HG02763 (cell line): ENCODE measurements around the gene CENPP.

ENCODE experiments used
- ATAC-seq: cut with Tn5 transposase; IDR thresholded peaks from one replicate; pipeline ENCODE4 v1.9.1; 2021; ENCODE audit warnings: mild to moderate bottlenecking, moderate library complexity; ENCODE audit not compliant: unreplicated experiment

CENPP gene

DNA sequence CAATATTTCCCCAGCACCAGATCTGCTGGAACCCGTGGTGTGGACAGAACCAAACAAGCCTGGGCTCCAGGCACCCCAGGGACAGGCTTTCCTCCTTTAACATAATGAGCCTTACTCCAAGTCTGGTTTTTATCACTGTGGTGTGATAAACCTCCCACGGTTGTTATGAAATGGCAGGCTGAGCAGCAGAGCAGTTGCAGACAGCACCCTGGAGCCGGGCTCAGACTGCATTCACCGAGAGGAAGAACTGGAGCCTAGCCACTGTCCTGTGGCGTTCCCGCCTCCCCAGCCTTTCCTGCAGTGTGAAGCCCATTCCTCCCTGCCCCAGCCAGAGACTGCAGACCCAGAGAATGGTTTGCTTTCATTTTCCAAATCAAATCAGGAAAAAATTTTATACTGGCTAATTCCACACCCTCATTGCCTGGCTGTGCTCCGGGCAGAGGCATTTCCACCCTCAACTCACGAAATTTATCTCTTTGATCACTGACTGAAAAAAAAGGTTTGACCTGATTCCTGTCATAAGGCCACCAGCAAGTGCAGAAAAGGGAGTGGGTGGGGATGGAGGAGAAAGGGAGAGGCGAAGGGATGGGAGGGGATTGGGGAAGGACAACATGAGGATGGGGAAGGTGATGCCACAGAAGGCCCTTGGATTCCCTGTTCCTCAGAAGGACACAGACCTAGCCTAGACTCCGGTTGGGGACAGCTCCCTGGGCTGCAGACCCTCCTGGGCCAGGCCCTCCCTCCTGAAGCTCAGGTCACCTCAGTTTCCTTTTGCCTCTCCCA is 325.3 kb downstream of the CENPP start:
- no peak for ATAC-seq

GRCh38 chr9:92652461-92652860 is 326.7 kb downstream of the CENPP start:
- ATAC-seq = no peak

DNA sequence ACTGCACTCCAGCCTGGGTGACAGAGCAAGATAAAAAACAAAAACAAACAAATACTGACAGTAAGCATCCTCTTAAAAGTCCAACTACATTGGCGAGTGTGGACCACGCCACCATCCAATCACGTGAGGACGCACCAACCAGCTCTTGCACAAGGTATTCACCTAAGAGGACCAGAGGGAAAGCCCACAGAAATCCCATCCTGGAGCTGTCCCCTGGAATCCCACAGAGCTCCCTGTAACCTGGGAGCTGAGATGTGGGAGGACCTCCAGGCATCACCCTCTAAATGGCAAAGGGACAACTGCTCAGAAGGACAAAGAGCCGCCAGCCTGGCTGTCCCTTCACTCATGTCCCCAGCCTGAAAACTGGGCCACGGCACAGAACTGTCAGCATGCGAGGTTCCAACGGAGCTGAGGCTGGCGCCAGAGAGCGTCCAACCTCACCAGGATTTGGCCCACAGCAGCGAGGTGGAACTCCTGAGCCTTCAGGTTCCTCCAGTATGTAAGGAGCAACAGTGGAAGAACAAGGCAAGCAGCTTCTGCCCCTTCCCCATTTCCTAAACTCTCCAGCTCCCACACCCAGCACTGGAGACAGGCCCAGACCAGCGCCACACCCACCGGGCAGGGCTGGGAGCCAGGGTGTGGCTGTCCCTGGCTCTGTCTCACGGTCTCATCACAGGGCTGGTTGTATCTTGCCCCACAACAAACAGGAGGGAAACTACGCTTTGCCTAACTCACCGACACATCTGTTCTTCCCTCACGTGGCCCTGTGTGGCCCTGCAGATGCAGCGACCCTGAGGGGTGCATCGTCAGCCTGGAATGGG is 328.9 kb downstream of the CENPP start:
- no peak for ATAC-seq

- no peak for ATAC-seq
These were observed 329.6 kb downstream of the CENPP start for GRCh38 chr9:92655366-92655765.

GRCh38 chr9:92655896-92656536 is 330.3 kb downstream of the CENPP start:
- ATAC-seq = no peak

DNA sequence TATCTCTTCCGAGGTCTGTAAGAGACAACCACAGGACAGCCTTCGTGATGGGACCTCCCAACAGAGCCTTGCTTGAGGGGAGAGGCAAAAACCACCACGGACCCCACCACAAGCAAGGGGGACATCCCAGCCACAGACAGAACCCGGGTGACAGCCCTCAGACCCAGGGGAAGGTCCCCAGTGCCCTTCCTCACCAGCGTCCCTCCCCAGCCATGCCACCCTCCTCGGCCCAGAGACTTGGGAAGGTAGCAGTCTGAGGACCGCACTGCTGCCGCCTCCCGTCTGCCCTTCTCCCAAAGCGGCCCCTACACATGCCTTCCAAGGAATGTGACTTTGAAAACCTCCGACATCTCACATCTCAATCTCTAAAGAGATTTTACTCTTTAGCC is 330.8 kb downstream of the CENPP start:
- ATAC-seq = no peak

DNA sequence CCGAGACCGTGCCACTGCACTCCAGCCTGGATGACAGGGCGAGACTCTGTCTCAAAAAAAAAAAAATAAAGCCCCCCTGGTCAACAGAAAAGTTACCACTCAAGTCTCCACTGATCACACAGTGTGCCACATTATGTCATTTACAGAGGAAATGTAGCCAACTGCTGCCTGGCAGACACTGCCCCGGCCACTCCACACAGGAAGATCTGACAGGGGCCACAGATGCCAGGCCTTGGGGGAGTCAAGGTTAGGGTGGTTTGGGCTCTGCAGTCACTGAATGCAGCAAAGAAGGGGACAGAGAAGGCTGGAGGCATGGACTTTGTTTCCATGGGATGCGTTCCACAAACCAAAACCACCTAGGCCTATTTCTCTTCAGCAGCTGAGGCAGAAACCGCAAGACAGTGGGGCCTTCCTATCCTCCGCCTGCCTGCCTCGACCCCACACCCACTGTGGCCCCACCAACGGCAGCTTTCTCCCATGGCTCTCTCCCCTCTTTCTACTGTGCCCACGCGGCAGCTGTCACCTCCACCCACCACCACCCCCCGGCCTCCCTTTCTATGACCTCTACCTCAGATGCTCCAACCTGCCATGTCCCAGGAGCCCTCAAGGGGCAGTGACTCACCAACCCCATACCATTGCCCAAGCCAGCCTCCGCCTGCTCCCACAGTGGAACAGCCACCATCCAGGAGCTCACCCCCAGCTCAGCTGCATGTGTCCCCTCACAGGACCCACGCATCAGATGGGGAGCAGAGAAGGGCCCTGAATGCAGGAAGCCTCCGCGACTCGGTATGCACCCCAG is 331.7 kb downstream of the CENPP start:
- no peak for ATAC-seq

- ATAC-seq = no peak
These were observed 332.4 kb downstream of the CENPP start for GRCh38 chr9:92658176-92658575.

DNA sequence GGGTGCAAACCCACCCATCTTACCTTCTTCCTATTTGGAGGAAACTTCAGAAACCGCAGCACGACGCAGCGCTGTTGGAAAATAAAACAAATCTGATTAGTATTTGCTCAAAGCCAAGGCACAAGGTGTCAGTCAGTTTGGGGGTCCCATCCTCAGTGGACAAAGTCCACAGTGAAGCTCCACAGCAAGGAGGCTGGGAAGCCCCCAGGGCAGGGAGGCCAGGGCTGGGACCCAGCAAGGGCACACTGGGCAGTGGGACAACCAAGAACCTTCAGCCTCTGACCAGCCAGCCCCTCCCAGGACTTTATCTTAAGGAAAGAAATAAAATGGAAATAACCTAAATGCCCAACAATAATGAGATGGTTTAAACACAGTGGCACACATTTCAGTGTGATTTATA is 332.9 kb downstream of the CENPP start:
- ATAC-seq = no peak

DNA sequence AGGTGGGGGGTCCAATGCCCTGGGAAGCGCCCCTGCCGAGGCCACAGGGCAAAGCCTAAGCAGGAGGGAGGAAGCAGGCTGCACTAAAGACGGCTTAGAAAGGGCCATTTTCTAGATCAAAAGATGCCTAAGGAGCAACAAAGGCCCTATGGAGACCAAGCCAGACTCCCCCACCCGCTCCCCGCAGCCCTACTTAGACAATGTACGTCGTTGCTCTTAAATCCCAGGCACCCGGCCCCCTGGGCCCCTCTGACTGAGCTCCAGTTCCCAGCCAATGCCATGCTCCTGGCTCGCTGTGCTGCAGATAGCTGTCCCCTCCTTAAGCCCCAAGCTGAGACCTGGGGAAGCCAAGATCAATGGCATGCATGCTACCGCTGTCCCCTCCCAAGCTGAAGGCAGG is 333.8 kb downstream of the CENPP start:
- no peak for ATAC-seq

- no peak for ATAC-seq
These were observed 334.5 kb downstream of the CENPP start for GRCh38 chr9:92660266-92660665.

DNA sequence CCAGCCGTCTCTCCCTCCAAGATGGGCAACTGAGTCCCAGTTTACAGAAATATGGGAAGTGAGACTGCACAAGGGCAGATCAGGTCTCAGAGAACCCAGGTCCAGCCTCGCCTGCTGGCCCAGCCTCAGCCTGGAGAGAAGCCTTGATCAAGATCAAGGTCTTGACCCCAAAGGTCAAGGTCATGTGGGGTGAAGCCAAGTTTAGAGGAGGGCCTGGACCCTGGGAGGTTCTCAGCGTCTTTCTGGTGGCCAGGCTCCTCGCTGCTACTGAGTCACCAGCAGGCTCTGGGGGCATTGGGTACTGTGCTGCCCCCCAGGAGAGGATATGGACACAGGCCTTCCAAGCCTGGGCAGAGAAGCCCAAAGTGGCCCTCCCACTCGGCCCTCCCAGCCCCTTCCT is 335.4 kb downstream of the CENPP start:
- ATAC-seq = no peak

DNA sequence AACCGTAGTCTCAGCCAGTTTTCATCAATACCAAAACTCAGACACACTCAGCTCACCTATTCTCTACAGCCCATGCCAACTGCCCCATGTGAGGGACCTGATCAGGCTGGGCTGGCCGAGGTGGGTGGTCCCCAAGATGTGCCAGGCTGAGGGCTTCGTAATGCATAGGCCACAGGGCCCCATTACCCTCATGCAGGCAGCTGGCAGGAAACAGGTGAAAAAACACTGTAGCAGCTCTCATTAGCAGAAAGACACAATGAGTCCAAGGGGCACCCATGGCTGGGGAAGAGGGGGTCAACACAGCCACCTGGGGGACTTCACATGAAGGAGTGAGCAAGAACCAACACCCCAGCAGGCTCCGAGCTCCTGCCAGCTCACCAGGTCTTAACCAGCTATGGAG is 336.0 kb downstream of the CENPP start:
- ATAC-seq = no peak

DNA sequence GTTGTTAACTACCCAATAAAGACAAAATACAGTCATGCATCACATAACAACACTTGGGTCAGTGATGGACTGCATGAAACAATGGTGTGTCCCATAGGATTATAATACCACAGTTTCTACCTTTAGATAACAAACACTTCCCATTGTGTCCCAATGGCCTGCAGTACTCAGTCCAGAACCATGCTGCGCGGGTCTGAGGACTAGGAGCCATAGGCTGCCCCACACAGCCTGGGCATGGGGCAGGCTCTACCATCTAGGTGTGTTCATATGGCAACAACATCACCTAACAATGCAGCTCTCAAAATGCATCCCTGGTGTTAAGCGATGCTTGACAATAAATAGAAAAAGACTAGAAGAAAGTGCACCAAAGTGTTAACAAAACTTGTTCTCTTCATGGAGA is 337.4 kb downstream of the CENPP start:
- ATAC-seq = no peak

DNA sequence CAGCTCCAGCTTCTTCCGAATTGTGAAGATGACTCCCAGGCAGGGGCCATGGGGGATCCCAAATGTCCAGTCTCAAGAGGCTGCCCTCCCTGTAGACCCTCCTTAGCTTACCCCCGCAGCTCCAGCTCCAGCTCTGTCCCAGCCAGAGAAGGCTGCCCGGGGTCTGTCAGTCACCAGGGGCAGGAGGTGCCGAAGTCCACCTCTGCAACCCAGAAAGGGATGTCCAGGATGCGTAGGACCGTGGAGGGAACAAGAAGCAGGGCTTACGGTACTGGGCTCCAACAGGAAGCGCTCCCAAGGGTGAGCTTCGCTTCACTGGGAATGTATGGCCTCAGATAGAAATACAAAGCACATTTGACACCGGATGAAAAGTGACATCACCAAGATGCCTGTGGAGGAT is 338.2 kb downstream of the CENPP start:
- ATAC-seq = no peak

DNA sequence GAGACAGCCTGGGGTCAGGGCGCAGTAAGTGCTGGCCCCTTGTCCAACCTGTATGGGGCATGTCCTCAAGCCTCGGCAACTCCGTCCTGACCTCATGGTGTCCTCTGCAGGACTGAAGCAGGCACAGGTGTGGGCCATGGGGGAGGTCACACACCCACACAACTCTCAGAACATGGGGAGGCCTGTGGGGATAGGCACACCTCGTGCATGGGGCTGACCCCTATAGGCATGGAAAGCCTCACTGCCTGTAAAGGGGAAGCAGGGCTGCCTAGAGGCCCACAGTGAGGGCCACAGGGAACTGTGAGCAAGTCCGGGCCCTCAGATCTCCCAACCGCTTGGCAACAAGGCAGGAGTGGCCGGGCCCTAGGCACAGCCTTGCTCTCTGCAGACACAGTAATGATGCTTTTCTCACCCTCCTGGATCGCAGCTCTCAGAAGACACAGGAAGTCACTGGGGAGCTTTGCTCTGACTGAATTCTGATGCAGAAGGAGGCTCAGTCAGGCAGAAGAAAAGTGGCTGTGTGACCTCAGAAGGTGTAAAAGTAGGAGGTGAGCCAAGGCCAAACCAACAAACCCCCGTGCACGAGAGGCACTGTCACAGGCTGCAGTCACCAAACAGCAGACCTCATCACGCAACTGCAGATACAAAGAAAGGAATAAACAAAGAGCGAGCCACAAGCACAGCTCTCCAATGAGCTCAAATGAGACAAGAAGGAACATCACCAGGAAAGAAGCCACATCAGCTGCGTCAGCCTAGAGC is 338.8 kb downstream of the CENPP start:
- ATAC-seq = no peak

GRCh38 chr9:92665836-92666235 is 340.1 kb downstream of the CENPP start:
- ATAC-seq = no peak

DNA sequence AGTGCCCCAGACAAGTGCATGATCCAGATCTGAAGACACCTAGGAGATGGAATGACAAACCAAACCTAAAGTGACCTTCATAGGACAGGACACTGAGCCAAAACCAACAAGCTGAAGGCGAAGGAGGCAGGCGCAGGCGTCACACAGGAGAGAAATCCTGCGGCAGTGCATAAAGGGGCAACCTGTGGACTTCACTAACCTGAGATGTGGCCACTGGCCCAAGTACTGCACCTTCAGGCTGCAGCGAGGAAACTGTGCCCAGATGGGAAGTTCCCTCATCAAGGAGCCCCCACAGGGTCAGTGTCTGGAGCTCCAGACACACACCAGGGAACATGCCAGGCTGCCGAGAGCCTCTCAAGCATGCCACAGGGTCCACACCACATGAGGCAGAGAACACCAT is 340.5 kb downstream of the CENPP start:
- ATAC-seq = no peak

- ATAC-seq = no peak
These were observed 341.3 kb downstream of the CENPP start for GRCh38 chr9:92666912-92667532.
